SH-SY5Y (cell line): Measurements from ENCODE around the gene ARL3.

Experiments used
- GATA2 ChIP-seq: IDR thresholded peaks from 2 replicates; pipeline ENCODE4 v1.6.1; 2011; ENCODE audit warnings: mild to moderate bottlenecking, low read depth, low read length
- GATA3 ChIP-seq: IDR thresholded peaks from 2 replicates; pipeline ENCODE4 v1.6.1; 2011; ENCODE audit warnings: low read depth, mild to moderate bottlenecking, low read length, moderate library complexity

Gene ARL3

GRCh38 chr10:102647443-102648268 lies 66.5 kb downstream of the ARL3 start:
- no peak for TF ChIP-seq GATA3
- no peak for TF ChIP-seq GATA2

DNA sequence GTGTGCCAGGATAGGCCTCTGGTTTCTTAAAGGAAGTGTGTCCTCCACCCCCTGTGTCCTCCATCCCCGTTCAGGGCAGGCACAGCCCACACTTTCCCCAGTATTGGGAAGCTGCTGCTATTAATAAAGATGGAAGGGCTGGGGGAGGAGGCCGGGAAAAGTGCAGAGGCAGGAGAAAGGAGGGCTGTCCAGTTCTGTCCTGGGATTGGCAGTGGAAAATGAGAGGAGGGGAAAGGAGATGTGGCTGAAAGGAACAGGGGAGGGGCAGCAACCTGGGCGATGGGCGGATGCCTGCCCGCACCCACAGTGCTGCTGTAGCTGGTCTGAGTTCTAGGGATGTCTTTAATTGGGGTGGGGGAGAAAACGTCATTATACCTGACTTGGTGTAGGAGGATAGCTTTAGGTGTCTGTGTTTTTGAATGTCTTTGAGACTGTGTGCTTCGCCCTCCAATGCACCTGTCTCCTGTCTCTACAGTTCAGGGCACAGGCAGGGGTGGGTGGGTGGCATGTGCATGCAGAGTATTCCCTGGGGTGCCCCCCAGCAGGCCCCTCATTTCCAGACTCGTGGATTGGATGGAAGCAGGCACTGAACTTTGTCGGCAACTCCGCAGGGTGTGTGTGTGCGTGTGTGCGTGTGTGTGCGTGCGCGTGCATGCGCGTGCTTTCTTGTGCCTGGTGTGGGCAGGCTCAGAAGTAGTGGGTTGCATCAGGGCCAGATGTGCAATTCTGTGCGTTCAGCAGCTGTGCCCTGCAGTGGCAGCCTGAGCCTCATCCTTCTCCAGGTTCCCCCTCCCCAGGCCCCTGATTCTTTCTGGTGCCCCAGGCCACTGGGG lies 67.4 kb downstream of the ARL3 start:
- TF ChIP-seq GATA3 (no peak), GATA2 (no peak)

GRCh38 chr10:102645741-102646609 lies 68.2 kb downstream of the ARL3 start:
- TF ChIP-seq GATA3 = no peak
- TF ChIP-seq GATA2 = no peak

DNA sequence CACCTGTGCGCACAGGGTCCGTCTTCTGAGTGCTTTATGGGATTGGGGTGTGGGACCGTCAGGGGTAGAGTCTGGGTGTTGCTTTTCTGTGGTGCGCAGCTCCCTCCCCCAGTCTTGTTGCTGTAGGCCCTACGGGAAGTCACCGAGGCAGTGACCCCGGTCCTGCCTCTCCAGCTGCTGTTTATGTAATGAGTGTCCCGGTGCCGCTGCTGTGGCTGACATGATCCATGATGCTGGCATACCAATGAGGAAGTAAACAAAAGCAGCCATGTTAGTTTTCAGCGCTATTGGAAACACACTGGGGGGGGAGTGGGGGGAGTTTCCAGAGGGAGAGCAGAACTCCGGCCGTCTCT lies 68.8 kb downstream of the ARL3 start:
- TF ChIP-seq GATA2 = no peak

DNA sequence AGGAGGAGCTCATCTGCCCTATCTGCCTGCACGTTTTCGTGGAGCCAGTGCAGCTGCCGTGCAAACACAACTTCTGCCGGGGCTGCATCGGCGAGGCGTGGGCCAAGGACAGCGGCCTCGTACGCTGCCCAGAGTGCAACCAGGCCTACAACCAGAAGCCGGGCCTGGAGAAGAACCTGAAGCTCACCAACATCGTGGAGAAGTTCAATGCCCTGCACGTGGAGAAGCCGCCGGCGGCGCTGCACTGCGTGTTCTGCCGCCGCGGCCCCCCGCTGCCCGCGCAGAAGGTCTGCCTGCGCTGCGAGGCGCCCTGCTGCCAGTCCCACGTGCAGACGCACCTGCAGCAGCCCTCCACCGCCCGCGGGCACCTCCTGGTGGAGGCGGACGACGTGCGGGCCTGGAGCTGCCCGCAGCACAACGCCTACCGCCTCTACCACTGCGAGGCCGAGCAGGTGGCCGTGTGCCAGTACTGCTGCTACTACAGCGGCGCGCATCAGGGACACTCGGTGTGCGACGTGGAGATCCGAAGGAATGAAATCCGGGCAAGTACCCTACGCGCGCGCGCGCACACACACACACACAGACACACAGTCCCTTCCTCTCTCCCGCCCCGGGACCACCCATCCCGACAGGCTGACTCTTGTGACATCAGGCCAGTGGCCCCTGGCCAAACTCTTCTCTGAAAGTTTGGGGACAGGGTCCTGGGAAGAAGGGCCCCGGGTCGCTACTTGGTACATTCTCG lies 69.4 kb downstream of the ARL3 start:
- TF ChIP-seq GATA2 (no peak), GATA3 (no peak)

- TF ChIP-seq GATA3 (no peak), GATA2 (no peak)
Observed at GRCh38 chr10:102644066-102644645, 70.0 kb downstream of the ARL3 start, which contains the start of gene TRIM8. TRIM8 (plus strand) TSS chr10:102644479; CDS start chr10:102644618, 139 bp downstream.

GRCh38 chr10:102643336-102644065 lies 70.7 kb downstream of the ARL3 start:
- TF ChIP-seq GATA3 (no peak), GATA2 (no peak)

DNA sequence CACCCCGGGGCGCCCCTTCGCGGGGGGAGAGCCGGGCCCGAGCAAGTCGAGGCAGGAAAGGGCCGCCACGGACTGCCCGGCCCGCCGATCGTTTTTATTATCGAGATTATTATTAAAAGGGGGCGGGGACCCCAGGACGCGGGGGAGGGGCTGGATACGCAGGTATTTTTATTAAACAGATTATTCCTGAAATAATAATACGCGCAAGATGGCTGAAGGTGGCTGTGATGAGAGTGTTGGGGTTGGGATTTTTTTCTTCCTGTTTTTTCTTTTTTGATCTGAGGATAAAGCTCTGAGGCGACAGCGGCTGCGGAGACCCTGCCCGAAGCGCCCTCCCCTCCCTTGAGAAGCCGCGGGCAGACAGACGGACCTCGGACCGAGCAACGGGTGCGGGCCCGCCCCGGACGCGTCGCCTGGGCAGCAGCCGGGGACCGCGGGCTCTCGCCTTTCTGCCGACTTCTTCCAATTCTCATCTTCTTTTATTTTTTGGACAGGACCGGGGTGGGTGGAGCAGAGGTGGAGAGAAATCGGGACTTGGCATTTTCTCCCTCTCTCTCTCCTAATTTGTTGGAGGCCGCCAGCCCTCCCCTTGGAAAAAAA lies 71.4 kb downstream of the ARL3 start:
- no peak for TF ChIP-seq GATA2
- TF ChIP-seq GATA3 = no peak

DNA sequence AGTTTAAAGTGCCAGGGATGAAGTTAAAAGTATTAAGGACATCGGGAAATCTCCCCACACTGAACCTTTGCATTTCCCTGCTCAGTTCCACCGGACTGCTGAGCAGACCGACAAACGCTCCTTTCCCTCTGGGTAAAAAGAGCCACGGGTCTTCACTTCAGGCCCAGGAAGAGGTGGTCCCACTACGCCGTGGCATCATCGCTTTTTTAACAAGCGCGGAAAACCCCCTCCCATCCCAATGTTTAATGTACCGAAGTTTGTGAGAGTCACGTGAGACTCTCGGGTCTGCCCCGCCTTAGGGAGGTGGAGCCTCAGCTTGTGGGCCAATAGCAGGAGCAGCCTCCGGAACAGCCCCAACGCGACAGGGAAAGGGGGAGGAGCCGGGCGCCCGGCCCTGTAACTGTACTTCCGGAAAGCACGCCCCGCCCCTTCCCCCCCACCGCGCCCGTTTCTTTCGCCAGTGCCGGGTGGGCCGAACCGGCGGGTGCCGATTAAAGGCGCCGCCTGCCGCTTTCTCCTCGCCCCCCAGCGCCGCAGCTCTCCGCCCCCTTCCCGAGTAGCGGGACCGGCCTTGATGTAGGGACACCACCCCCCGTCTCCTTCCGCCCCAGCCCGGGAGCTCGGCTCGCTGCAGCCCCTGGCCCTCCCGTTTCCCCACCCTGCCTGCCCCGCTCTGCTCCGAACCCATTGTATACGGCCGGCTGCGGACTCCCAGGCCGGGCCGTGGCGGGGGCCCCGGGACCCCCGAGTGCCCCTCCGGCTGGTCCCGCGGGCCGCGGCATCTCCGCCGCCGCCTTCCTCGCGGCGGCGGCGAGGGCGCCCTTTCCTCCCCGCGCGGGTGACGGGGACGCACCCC lies 72.1 kb downstream of the ARL3 start:
- TF ChIP-seq GATA3 (no peak), GATA2 (no peak)

- no peak for TF ChIP-seq GATA2
- no peak for TF ChIP-seq GATA3
Observed at GRCh38 chr10:102641402-102641801, 72.8 kb downstream of the ARL3 start.

DNA sequence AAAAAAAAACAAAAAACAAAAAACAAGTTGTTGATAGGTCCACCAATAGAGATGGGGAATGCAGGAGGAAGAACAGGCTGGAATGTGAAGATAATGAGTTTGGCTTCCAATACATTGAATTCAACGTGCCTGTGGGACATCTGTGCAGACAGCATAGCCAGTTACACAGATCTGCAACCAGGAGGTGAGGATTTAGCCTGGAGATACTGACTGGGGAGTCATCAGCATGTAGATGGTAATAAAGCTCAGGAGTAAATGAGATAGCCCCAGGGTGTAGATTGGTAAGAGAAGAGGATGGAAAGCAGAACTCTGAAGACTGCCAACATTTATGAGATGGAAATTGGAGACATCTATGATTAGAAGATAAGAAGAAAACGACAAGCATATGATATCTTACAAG lies 74.7 kb downstream of the ARL3 start:
- TF ChIP-seq GATA3 = no peak
- TF ChIP-seq GATA2 = no peak
